AG08395 (cell line): ENCODE data around the gene SLX9.
"Not testable (repeated sequence)": the region's sequence is repeated elsewhere in the genome, so short reads cannot be mapped to it uniquely, and the experiment has no call there.

Source experiments
- DNase-seq: peaks from one replicate; pipeline ENCODE4 v3.0.0; 2012; ENCODE audit warnings: mixed read lengths, low spot score

Gene SLX9

GRCh38 chr21:44902268-44903049 lies 37.4 kb upstream of the SLX9 start:
- DNase-seq, result no peak

- DNase-seq, result no peak
Measured at GRCh38 chr21:44903050-44903685, 36.7 kb upstream of the SLX9 start.

GRCh38 chr21:44903689-44904088 lies 36.1 kb upstream of the SLX9 start:
- no peak for DNase-seq

GRCh38 chr21:44904141-44904923 lies 35.5 kb upstream of the SLX9 start:
- no peak for DNase-seq

GRCh38 chr21:44905016-44905727 lies 34.7 kb upstream of the SLX9 start:
- no peak for DNase-seq

GRCh38 chr21:44905728-44906090 lies 34.1 kb upstream of the SLX9 start:
- no peak for DNase-seq

- no peak for DNase-seq
Measured at GRCh38 chr21:44907225-44907965, 32.4 kb upstream of the SLX9 start.

- no peak for DNase-seq
Measured at GRCh38 chr21:44907966-44908895, 31.6 kb upstream of the SLX9 start.

- DNase-seq, result no peak
Measured at GRCh38 chr21:44908908-44909307, 30.9 kb upstream of the SLX9 start.

- no peak for DNase-seq
Measured at GRCh38 chr21:44909719-44910118, 30.1 kb upstream of the SLX9 start.

- DNase-seq, result no peak
Measured at GRCh38 chr21:44910229-44911067, 29.4 kb upstream of the SLX9 start.

GRCh38 chr21:44911068-44911383 lies 28.8 kb upstream of the SLX9 start:
- no peak for DNase-seq

- no peak for DNase-seq
Measured at GRCh38 chr21:44911384-44912157, 28.3 kb upstream of the SLX9 start.

GRCh38 chr21:44912158-44912473 lies 27.7 kb upstream of the SLX9 start:
- DNase-seq, result no peak

GRCh38 chr21:44912506-44913412 lies 27.1 kb upstream of the SLX9 start:
- not testable (repeated sequence) for DNase-seq

GRCh38 chr21:44913425-44914175 lies 26.2 kb upstream of the SLX9 start:
- DNase-seq, result no peak

- DNase-seq, result no peak
Measured at GRCh38 chr21:44914176-44914874, 25.5 kb upstream of the SLX9 start.
